GM19035 (cell line): ENCODE results near the gene SFTPB.
A peak's percentile ranks its signal among the peaks of the same experiment; 100 is the strongest.
"Not testable (repeated sequence)": the region's sequence is repeated elsewhere in the genome, so short reads cannot be mapped to it uniquely, and the experiment has no call there.

ENCODE experiments used
- ATAC-seq: cut with Tn5 transposase; IDR thresholded peaks from one replicate; pipeline ENCODE4 v1.9.1; 2021; ENCODE audit not compliant: unreplicated experiment

The SFTPB gene

DNA sequence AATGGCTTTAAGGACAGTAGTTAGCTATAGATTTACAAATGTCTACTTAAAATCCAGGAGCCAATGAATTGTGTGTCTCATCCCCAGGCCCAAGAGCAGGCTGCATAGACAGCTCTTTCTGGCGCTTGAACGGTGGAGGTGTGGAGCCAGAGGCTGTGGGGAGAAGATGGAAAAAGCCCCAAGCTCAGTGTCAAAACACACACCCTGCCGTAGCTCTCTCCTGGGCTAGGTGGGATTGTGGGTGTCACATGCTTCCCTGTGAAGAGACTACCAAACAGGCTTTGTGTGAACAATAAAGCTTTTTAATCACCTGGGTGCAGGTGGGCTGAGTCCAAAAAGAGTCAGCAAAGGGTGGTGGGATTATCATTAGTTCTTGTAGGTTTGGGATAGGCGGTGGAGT is 10.6 kb downstream of the SFTPB start:
- ATAC-seq = not testable (repeated sequence)

DNA sequence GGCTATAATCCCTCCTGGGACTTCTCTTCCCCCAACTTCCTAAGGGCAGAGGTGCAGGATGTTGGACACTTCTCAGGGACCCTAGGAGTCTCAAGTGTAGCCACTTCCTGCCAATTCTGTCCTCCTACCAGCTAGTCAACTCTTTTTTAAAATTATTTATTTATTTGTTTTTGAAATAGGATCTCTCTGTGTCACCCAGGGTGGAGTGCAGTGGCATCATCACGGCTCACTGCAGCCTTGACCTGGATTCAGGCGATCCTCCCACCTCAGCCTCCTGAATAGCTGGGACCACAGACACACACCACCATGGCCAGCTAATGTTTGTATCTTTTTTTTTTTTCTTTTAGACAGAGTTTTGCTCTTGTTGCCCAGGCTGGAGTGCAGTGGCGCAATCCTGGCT is 11.5 kb downstream of the SFTPB start:
- ATAC-seq = no peak

DNA sequence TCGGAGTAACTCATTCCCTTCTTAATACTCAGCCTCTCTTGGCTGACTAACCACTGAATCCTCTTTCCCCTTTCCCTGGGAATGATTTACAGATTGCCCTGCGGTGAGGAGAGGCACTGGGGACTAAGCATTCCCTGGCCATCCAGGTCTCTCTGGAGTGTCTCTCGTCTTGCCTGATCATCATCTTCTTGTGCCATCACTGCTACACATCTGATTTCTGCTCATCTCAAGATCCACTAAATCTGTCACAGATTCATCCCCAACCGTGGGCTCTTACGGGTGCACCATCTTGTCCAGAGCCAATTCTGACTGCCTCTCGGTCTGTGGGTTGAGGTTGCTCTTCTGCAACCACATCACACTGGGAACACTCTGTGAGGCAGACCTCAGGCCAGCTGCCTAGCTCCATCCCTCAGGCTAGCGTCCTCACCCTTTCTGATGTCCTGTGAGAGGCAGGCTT is 12.0 kb downstream of the SFTPB start:
- ATAC-seq = no peak

DNA sequence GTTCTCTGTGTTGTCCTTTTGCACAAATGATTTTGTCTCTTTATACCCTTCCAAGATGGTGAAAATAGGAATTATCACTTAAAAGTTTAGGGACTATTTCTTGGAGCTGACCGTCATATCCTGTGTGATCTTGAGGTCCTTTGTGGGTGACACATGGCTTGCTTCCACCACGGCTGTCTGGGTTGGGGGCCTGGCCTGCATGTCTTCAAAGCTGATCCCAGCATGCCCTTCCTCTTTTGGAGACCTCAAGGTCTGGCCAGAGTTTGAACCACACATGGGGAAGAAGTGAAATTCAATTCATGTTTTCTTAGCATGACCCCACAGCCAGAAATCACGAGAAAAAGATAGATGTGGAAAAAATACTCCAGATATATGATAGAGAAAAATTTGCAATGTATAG is 14.0 kb downstream of the SFTPB start:
- no peak for ATAC-seq

DNA sequence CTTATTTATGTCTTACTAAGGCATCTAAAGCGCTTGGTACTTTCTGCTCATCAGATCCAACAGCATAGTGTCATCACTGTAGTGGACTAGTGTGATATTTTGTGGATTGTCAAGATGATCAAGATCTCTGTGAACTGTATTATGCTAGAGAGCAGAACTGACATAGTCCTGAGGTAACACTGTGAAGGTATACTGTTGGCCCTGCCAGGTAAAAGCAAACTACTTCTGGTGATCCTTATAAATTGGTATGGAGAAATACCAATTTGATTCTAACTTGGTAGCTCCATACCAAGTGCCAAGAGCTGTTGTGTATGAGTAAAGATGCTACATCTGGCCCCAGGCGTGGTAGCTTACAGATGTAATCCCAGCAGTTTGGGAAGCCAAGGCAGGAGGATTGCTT is 15.9 kb downstream of the SFTPB start:
- no peak for ATAC-seq

DNA sequence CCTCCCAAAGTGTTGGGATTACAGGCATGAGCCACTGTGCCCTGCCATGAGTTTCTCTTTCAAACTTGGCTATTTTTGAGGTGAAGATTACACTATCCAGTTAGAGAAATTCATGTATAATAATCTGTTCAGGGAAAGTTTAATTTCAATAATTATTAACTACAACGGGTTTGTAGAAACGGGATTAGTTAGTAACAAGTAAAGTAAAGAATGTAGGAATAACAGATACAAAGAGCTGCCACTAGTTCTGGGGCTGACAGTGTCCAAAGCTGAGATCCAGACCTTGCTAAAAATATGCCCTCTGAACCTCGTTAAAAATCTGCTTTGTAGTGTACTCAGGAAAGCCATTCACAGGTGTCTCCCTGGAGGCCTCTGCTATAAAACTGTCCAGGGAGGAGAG is 16.9 kb downstream of the SFTPB start:
- no peak for ATAC-seq

DNA sequence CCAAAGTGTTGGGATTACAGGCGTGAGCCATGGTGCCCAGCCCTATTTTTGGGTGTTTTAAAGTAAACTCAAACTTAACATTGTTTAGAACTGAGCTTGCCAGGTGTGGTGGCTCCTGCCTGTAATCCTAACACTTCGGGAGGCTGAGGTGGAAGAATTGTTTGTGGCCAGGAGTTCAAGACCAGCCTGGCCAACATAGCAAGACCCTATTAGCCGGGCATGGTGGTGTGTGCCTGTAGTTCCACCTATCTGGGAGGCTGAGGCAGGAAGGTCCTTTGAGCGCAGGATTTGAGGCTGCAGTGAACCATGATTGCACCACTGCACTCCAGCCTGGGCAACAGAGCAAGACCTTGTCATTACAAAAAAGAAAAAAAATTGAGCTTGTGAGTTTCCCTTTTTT is 17.5 kb downstream of the SFTPB start:
- ATAC-seq = no peak

DNA sequence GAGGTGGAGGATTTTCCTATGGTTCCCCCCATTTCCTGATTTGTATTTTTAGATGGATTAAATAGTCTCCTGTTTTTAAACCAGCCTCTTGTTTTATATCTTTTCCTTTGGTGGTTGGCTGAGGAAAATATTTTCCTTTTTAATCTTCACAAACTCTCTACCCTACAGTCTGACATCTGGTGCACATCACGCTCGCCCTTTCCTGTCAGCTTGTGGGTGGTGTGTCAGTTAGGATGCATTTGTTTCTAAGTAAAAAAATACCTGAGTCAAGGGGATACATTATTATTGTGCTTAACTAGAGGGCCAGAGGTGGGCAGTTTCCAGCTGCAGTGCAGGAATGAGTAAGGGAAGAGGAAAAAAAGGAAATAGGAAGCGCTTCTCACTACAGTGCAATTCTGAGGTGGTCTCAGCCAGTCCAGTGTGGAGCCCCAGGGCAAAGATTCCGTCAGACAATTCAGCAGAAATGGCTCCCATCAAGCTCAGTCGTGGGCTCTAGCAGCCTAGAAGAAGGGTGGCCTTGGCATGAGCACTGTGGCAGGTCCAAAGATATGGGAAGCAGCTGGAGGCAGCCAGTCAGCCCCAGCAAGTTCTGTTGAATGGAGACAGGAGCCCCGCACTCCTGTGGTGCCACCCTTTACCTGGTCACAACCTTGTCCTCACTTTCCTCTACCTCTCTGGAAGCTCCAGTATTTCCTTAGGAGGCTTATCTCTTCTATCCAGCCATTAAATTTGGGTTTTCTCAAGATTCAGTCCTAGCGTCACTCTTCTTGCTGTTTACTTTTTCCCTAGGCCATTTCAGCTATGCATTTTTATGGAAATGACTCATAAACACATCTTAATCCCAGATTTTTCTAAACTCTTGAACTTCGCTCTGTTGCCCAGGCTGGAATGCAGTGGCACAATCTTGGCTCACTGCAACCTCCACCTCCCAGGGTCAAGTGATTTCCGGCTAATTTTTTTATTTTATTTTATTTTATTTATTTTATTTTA is 18.5 kb downstream of the SFTPB start:
- ATAC-seq = no peak

DNA sequence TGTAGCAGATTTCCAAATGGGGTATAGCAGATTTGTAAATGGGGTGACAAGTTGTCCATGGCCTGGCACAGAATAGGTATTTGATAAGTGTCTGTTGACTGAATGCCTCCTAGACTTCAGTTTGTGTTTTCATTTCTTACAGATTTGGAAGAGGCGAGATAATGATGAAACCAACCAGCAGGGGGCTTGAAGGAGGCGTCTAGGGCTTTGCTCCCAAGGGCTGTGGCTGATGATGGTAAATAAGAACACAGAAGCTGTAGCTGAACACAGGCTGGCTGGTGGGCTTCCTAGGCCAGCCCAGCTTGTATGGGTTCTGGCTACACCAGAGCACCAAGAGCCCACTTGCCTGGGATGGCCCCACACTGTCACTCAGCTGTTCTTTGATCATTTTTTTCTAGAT is 19.4 kb downstream of the SFTPB start:
- ATAC-seq = no peak

DNA sequence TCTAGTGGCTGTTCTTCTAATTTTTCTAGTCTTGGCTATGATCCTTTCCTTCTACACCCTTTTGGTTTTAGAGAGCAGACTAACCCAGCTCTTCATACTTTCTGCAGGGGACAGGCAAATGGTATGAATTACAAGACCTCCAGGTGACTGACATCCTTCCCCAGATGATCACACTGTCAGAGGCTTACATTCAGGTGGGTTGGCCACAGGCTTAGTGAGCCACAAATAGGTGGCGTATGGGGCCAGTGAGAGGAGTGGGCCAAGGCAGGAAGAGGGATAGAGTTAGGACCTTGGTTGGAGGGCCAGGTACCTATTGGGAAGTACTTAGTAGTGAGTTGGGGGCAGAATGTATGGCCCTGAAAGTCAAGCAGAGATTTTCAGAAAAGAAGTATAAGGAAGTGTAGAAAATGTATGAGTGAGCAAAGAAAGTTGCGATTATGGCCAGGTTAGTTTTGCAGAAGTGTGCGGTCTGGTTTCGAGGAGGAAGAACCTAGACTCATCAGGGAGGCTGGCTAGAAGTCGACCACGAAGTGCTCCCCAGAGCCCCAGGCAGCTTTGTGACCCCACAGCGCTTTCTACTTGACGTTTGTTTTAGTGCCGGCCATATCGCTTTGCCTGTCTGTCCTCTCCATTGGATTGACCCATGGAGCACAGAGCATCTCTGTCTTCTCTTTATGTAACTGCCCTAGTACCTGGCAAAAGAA is 20.0 kb downstream of the SFTPB start:
- no peak for ATAC-seq

DNA sequence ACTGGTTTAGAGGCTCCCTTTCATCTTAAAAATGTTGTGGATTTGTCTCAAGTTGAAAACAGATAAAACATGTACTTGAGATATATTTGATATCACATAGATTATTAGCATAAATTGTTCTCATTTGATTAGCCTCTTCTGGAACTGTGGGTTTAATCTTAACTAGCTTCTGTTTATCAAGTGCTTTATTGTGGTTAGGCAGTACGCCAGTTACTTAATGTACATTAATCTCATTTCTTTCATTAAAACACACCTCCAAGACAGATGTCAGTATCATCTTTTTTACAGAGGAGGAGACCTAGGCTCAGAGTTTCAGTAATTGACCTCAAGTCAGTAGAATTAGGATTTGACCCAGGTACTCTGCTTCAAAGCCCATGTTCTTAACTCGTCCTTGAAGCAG is 21.8 kb downstream of the SFTPB start:
- ATAC-seq = no peak

DNA sequence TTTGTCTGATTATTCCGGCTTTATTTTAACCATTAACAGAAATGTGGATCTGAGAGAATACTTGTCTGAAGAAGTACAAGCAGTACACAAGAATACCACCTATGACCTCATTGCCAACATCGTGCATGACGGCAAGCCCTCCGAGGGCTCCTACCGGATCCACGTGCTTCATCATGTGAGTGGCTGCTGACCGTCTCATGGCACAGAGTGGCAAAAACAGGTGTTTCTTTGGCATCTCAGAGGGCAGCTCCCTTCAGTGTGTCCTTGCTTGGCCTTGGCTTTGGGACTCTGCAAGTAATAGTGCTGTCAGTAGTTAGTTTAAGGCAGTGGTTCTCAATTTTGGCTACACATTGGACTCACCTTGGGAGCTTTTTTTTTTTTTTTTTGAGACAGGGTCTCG is 23.1 kb downstream of the SFTPB start:
- no peak for ATAC-seq

DNA sequence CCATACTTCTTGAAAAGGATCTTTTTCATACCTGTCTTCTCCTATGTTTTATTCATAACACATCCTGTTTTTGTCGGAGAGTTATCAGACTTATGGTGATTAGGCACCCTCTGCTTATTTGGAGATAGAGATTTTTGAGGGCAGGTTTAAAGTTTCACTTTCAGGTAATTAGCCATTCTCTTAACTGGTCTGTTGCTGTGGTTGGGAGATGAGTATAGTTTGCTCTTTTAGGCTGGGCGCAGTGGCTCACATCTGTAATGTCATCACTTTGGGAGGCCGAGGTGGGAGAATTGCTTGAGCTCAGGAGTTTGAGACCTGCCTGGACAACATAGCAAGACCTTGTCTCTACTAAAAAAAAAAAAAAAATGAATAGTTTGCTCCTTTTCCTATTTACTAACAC is 25.3 kb downstream of the SFTPB start:
- ATAC-seq = peak; percentile 59

DNA sequence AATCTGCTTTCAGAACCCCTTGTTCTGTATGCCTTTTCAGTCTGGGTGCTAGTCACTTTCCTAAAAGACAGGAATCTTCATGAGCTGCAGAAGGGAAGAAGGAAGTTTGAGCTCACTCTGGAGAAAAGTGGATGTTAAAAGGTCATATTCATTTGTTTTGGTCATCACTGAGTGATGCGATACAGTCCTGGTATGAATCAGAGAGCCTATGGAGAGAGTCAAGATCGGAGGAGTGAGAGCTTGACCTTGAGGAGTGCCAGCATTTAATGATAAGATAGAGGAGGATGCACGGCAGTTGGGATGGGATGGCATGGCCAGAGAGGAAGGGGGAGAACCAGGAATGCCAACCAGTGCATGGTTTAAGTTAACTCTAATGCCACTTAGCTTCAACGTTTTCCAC is 32.4 kb downstream of the SFTPB start:
- ATAC-seq = no peak

DNA sequence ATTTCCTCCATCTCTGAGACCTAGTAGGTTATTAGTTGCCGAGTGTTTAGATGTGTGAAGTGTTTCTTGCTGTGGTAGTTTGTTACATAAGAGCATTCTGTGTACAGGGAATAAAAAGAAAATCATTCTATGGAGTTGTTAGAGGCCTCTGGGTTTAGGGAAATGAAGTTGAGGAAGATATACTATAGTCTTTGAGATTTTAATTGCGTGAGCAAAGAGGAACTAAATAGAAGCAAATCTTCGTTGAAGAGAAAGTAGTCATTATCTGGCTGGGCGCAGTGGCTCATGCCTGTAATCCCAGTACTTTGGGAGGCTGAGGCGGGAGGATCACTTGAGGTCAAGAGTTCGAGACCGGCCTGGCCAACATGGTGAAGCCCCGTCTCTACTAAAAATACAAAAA is 33.0 kb downstream of the SFTPB start:
- no peak for ATAC-seq

DNA sequence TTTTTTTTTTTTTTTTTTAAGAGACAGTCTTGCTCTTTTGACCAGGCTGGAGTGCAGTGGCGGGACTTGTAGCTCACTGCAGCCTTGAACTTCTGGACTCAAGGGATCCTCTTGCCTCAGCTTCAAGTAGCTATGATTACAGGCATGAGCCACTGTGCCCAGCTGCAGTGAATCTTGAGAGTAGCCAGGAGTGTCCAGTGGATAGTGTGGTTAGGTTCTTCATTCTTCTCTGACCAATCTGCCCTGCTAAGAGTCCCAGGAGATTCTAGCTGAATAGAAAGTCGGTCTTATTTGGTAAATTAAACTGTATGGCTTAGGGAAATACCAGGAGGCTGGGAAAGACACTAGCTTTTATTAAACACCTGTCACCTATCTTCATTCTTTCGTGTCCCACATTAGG is 36.7 kb downstream of the SFTPB start:
- no peak for ATAC-seq

DNA sequence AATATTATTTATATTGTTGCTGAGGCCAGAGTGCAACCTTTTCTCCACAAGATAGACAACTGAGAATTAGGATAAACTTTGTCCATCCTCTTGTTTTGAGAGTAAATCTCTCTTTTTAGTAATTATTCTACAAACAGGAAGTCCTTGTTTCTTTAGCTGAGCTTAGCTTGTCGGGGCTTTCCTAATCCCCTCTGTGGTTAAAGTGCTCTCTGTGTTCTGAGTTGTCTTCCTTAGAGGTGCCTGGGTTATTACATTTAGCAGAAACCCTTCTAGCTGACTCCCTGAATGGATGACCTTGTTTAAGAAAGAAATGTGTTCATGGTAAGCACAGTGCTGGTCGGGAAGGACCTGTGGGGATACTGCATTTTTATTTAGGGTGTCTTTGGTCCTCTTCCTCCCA is 39.3 kb downstream of the SFTPB start:
- no peak for ATAC-seq

DNA sequence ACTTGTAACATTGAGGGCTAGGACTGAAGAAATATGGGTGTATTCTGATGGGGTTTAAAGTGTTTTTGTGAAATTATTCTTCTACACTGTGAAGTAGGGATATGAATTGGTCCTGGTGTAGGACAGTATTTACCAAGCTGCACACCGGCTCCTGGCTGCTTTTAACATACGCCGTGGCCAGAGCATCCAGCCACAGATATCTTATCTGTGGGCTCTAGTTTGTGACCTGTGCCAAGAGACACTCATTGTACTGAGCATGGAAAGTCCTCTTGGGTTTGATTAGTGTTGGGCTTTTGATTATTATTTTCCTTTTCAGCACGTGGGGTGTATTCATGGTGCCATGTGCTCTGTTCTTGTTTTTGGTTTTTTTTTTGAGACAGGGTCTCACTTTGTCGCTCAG is 44.0 kb downstream of the SFTPB start:
- ATAC-seq = no peak

DNA sequence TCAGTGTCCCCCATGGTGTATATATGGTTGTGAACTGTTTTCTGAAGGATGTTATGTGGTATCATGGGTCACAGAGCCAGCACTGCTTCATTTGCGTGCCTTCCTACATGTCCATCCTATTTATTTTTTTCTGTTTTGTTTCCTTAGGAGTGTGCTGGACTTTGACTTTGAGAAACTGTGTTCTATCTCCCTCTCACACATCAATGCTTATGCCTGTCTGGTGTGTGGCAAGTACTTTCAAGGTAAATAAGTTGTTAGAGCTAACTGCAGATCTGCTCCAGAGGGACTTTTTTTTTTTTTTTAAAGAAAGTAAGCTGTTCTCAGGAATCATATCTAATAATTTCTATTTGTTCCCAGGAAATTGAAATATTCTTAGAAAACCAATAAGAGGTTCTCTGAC is 46.7 kb downstream of the SFTPB start:
- no peak for ATAC-seq

DNA sequence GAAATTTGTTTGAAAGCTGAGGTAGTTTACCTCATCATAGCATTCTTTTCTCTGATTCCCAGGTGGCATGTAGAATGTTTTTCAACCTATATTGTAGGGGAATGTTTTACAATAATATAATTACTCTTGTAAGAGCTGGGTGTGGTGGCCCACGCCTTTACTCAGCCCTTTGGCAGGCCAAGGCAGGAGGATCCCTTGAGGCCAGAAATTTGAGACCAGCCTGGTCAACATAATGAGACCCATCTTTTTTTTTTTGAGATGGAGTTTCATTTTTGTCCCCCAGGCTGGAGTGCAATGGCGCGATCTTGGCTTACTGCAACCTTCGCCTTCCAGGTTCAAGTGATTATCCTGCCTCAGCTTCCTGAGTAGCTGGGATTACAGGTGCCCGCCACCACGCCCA is 48.4 kb downstream of the SFTPB start:
- no peak for ATAC-seq

DNA sequence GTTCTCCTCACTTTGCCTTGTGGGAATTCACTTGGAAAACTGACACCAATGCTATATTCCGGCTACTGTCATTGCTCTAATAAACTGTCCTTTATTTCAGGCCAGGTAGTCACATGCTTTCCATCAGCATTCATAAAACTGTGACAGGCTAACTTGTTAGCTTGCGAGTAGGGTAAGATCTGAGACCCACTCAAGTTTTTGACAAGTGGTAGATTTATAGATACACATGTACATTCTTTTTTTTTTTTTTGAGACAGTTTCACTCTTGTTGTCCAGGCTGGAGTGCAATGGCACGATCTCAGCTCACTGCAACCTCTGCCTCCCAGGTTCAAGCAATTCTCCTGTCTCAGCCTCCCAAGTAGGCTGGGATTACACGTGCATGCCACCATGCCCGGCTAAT is 50.3 kb downstream of the SFTPB start:
- ATAC-seq = not testable (repeated sequence)

DNA sequence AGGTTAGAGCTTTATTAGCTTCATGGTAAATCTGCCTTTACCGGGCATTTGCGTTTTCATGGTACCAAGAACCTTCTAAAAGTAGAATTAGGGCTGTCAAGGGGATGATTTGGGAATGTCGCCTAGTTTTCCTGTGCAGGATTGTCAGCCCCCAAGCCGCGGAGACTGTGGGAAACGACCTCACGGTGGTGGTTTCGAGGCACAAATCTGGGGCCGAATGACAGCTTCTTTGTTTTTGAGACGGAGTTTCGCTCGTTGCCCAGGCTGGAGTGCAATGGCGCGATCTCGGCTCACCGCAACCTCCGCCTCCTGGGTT is 52.6 kb downstream of the SFTPB start:
- ATAC-seq = no peak
